WTC11 (cell line): Measurements from ENCODE around the gene GALNT17. TPM values are rescaled to one million over a fixed set of nuclear protein-coding genes. Genes with fewer than 3 reads are reported as not detected.
A peak's percentile ranks its signal among the peaks of the same experiment; 100 is the strongest.

Experiments
- CBFB ChIP-seq: sonication (generic); formaldehyde crosslinking; IDR thresholded peaks from 2 replicates; pipeline ENCODE4 v1.8.1; 2022; ENCODE audit warnings: mild to moderate bottlenecking, low read depth, missing genetic modification reagents
- E2F1 ChIP-seq: sonication (generic); formaldehyde crosslinking; IDR thresholded peaks from 2 replicates; pipeline ENCODE4 v1.8.0; 2022; ENCODE audit warnings: mild to moderate bottlenecking, missing genetic modification reagents
- FOXP1 ChIP-seq: sonication (generic); formaldehyde crosslinking; IDR thresholded peaks from 2 replicates; pipeline ENCODE4 v1.8.0; 2022; ENCODE audit warnings: missing genetic modification reagents, mild to moderate bottlenecking, moderate library complexity, borderline replicate concordance
- HMGXB4 ChIP-seq: sonication (generic); formaldehyde crosslinking; IDR thresholded peaks from 2 replicates; pipeline ENCODE4 v1.8.1; 2023; ENCODE audit warnings: mild to moderate bottlenecking, moderate library complexity, missing genetic modification reagents
- KAT7 ChIP-seq: sonication (generic); formaldehyde crosslinking; IDR thresholded peaks from 2 replicates; pipeline ENCODE4 v1.8.1; 2023; ENCODE audit warnings: missing genetic modification reagents, mild to moderate bottlenecking, borderline replicate concordance
- PRDM15 ChIP-seq: sonication (generic); formaldehyde crosslinking; IDR thresholded peaks from 2 replicates; pipeline ENCODE4 v1.8.0; 2022; ENCODE audit warnings: missing genetic modification reagents
- RELA ChIP-seq: sonication (generic); formaldehyde crosslinking; IDR thresholded peaks from 2 replicates; pipeline ENCODE4 v1.8.1; 2022; ENCODE audit warnings: missing genetic modification reagents, mild to moderate bottlenecking, borderline replicate concordance
- TEAD1 ChIP-seq: sonication (generic); formaldehyde crosslinking; IDR thresholded peaks from 2 replicates; pipeline ENCODE4 v1.8.0; 2022; ENCODE audit warnings: mild to moderate bottlenecking, missing genetic modification reagents
- TP53 ChIP-seq: sonication (generic); formaldehyde crosslinking; IDR thresholded peaks from 2 replicates; pipeline ENCODE4 v1.8.1; 2023; ENCODE audit warnings: mild to moderate bottlenecking, missing genetic modification reagents
- USF1 ChIP-seq: sonication (generic); formaldehyde crosslinking; IDR thresholded peaks from 2 replicates; pipeline ENCODE4 v1.8.0; 2022; ENCODE audit warnings: mild to moderate bottlenecking, missing genetic modification reagents
- ZNF219 ChIP-seq: sonication (generic); formaldehyde crosslinking; IDR thresholded peaks from 2 replicates; pipeline ENCODE4 v1.8.0; 2023; ENCODE audit warnings: missing genetic modification reagents, mild to moderate bottlenecking, borderline replicate concordance
- ZNF263 ChIP-seq: sonication (generic); formaldehyde crosslinking; IDR thresholded peaks from 2 replicates; pipeline ENCODE4 v1.8.1; 2022; ENCODE audit warnings: low read depth, mild to moderate bottlenecking, moderate library complexity, missing genetic modification reagents
- ZNF317 ChIP-seq: sonication (generic); formaldehyde crosslinking; IDR thresholded peaks from 2 replicates; pipeline ENCODE4 v1.8.1; 2023; ENCODE audit warnings: low read depth, mild to moderate bottlenecking, moderate library complexity, missing genetic modification reagents, borderline replicate concordance
- ZNF425 ChIP-seq: fragments of 250-450 bp; sonication (Bioruptor Pico); conservative IDR thresholded peaks from 2 replicates; pipeline ENCODE4 v1.9.0; 2021; ENCODE audit warnings: mild to moderate bottlenecking
- total RNA-seq: library from RNA; stranded (reverse); gene quantifications from 3 replicates; pipeline ENCODE4 v1.2.3, GENCODE V29; 2021

The GALNT17 gene
- total RNA-seq, 1 experiment from 2014 or later, result 61.1 TPM

- TF ChIP-seq ZNF425 (CRISPR knock-in tag) (no peak), KAT7 (peak; percentile 62), FOXP1 (CRISPR knock-in tag) (peak; percentile 1; the same call in 1 of the 2 replicates), ZNF317 (no peak), CBFB (CRISPR knock-in tag) (0 out of 2 replicates have a peak, but pooled peaks have one; percentile 45), ZNF219 (CRISPR knock-in tag) (no peak), TEAD1 (0 out of 2 replicates have a peak, but pooled peaks have one; percentile 4), USF1 (0 out of 2 replicates have a peak, but pooled peaks have one; percentile 16), ZNF263 (no peak), PRDM15 (CRISPR knock-in tag) (peak; percentile 98), E2F1 (no peak), HMGXB4 (CRISPR knock-in tag) (peak; percentile 79; the same call in 1 of the 2 replicates), RELA (0 out of 2 replicates have a peak, but pooled peaks have one; percentile 63), TP53 (0 out of 2 replicates have a peak, but pooled peaks have one; percentile 35)
Measured at GRCh38 chr7:71131256-71132126, 453 bp upstream of the GALNT17 start (continued).
